GM12878 (cell line): ENCODE results near the gene CFDP1. TPM values are rescaled to one million over a fixed set of nuclear protein-coding genes. Genes with fewer than 3 reads are reported as not detected.
"Not testable (repeated sequence)": the region's sequence is repeated elsewhere in the genome, so short reads cannot be mapped to it uniquely, and the experiment has no call there.

ENCODE experiments used
- ATAC-seq: fragments of 200-7000 bp; cut with Tn5 transposase; 3 replicates; pipeline ENCODE4 v1.9.1; 2020; ENCODE audit warnings: mild to moderate bottlenecking, moderate library complexity
- BruUV-seq: library from RNA; stranded (reverse); fragments of 400-500 nt; replicated peaks from 2 replicates; lab custom pipeline; 2021; lab: Mats Ljungman, UMichigan
- CTCF ChIA-PET: fragments of 300-600 bp; sonication (Branson Sonifier 250); formaldehyde crosslinking; extraction: SDS; loops from one replicate; lab custom pipeline; 2021; ENCODE audit warnings: inconsistent platforms; lab: Yijun Ruan, JAX
- POLR2A ChIA-PET: fragments of 350-600 bp; formaldehyde crosslinking; extraction: SDS; loops from one replicate; lab custom pipeline; 2021; ENCODE audit warnings: inconsistent platforms; lab: Charles Lee
- RAD21 ChIA-PET: fragments of 300-600 bp; sonication (Branson Sonifier 250); formaldehyde crosslinking; loops from one replicate; lab custom pipeline; 2023; ENCODE audit warnings: antibody characterized with exemption; ENCODE audit not compliant: unreplicated experiment; lab: Charles Lee
- SMC1A ChIA-PET: fragments of 300-600 bp; sonication (Branson Sonifier 250); formaldehyde crosslinking; loops from one replicate; lab custom pipeline; 2023; ENCODE audit not compliant: unreplicated experiment, uncharacterized antibody; lab: Charles Lee
- DNase-seq: peaks from one replicate; pipeline ENCODE4 v3.0.0-alpha.2; 2011; ENCODE audit warnings: low read depth, low spot score
- FAIRE-seq: peaks from 3 replicates; lab custom pipeline; 2011; peaks lifted over from hg19 to GRCh38; lab: Jason Lieb, UNC
- H2AFZ ChIP-seq: 2 replicates; pipeline ENCODE4 v1.6.0; 2011; ENCODE audit warnings: low read depth, low read length, control low read depth; ENCODE audit not compliant: control insufficient read depth
- H3K27ac ChIP-seq: 2 replicates; pipeline ENCODE4 v1.5.1; 2011; ENCODE audit warnings: control low read depth; ENCODE audit not compliant: control insufficient read depth, insufficient read depth
- H3K27me3 ChIP-seq, 2 experiments: replicated peaks in 1 of 2; 2 replicates each; pipeline versions ENCODE4 v1.6.0 to v1.6.1; 2011; ENCODE audit warnings: low read length in 1 of 2; ENCODE audit not compliant: control insufficient read depth in 2 of 2, insufficient read depth in 2 of 2
- H3K36me3 ChIP-seq, 2 experiments: 2 replicates each; pipeline ENCODE4 v1.5.1; 2011; ENCODE audit warnings: low read length in 1 of 2; ENCODE audit not compliant: control insufficient read depth in 2 of 2, insufficient read depth in 2 of 2
- H3K4me1 ChIP-seq: 2 replicates; pipeline ENCODE4 v1.6.1; 2011; ENCODE audit warnings: mild to moderate bottlenecking, low read length, moderate library complexity, mixed read lengths; ENCODE audit not compliant: control insufficient read depth, insufficient read depth
- H3K4me2 ChIP-seq: 2 replicates; pipeline ENCODE4 v1.6.0; 2011; ENCODE audit warnings: control low read depth; ENCODE audit not compliant: control insufficient read depth, insufficient read depth
- H3K4me3 ChIP-seq: fragments of 200-600 bp; sonication (generic); 2 replicates; pipeline ENCODE4 v1.5.1; 2016
- H3K79me2 ChIP-seq: 2 replicates; pipeline ENCODE4 v1.6.0; 2011; ENCODE audit warnings: low read length; ENCODE audit not compliant: control insufficient read depth, insufficient read depth
- H3K9ac ChIP-seq: 2 replicates; pipeline ENCODE4 v1.8.0; 2011; ENCODE audit warnings: low read length, control low read depth, mixed read lengths; ENCODE audit not compliant: control insufficient read depth, insufficient read depth
- H3K9me3 ChIP-seq: replicated peaks from 3 replicates; pipeline ENCODE4 v1.5.1; 2011; ENCODE audit warnings: mild to moderate bottlenecking, low read length; ENCODE audit not compliant: control insufficient read depth, insufficient read depth
- H4K20me1 ChIP-seq: 2 replicates; pipeline ENCODE4 v1.6.0; 2011; ENCODE audit not compliant: control insufficient read depth, insufficient read depth
- ASH2L ChIP-seq: fragments of 300-600, 200-600 bp; sonication (generic); IDR thresholded peaks from 2 replicates; pipeline ENCODE4 v1.6.1; 2017; ENCODE audit warnings: low read depth, mild to moderate bottlenecking, borderline replicate concordance
- ATF7 ChIP-seq: fragments of 450-650 bp; IDR thresholded peaks from 2 replicates; pipeline ENCODE4 v1.6.1; 2016; ENCODE audit warnings: low read depth, mild to moderate bottlenecking
- NFXL1 ChIP-seq: fragments of 450-650 bp; IDR thresholded peaks from 2 replicates; pipeline ENCODE4 v1.6.1; 2017; ENCODE audit warnings: antibody characterized with exemption, mild to moderate bottlenecking, borderline replicate concordance
- NR2F1 ChIP-seq: fragments of 450-650 bp; conservative IDR thresholded peaks from 2 replicates; pipeline ENCODE4 v1.6.1; 2017; ENCODE audit warnings: mild to moderate bottlenecking
- RAD51 ChIP-seq: fragments of 450-650 bp; IDR thresholded peaks from 2 replicates; pipeline ENCODE4 v1.6.1; 2016; ENCODE audit warnings: moderate library complexity, mild to moderate bottlenecking, inconsistent platforms
- RCOR1 ChIP-seq: conservative IDR thresholded peaks from 2 replicates; pipeline ENCODE4 v1.6.1; 2012; ENCODE audit warnings: low read depth, low read length, improper control_type of control experiment
- RUNX3 ChIP-seq: IDR thresholded peaks from 2 replicates; pipeline ENCODE4 v1.6.1; 2012; ENCODE audit warnings: low read length, inconsistent platforms
- TCF3 ChIP-seq: IDR thresholded peaks from 2 replicates; pipeline ENCODE4 v1.6.1; 2012; ENCODE audit warnings: low read depth, mild to moderate bottlenecking, low read length, borderline replicate concordance; ENCODE audit not compliant: insufficient read depth
- whole genome bisulfite sequencing: methylation state at CpG from one replicate; pipeline ENCODE4 v1.1.6; 2016; ENCODE audit warnings: low lambda C conversion rate; ENCODE audit not compliant: insufficient replicate concordance, insufficient coverage; ENCODE audit errors: missing lambda C conversion rate; 5-methylcytosine and 5-hydroxymethylcytosine counted together
- in situ Hi-C: fragments of 300-500 bp; cut with MboI; formaldehyde crosslinking; loops from 9 replicates; pipeline ENCODE4 v1.14.3; 2018; ENCODE audit warnings: mixed read lengths
- intact Hi-C: fragments of 100-400 bp; cut with micrococcal nuclease; formaldehyde crosslinking; loops from one replicate; pipeline ENCODE4 v1.14.2; 2022; ENCODE audit not compliant: unreplicated experiment
- polyA plus RNA-seq, 11 experiments: library from polyadenylated mRNA; depleted of rRNA in 4 of 11; unstranded in 6 of 11; stranded (reverse) in 5 of 11; fragments of >200 nt; fragmentation: Nextera tagmentation in 4 of 11; fragmentation: Illumina TruSeq in 1 of 11; extraction: Ambion mirVana in 4 of 11; extraction: Trizol in 1 of 11; gene quantifications; 1 replicate in 1 of 11; 2 replicates in 10 of 11; pipeline versions ENCODE4 v1.2.1 to v1.2.3, GENCODE V29; 2011 to 2016; ENCODE audit warnings: inconsistent platforms in 2 of 11, missing spikeins in 2 of 11, low read depth in 1 of 11
- total RNA-seq, 4 experiments: library from RNA; depleted of rRNA in 3 of 4; stranded (reverse); fragments of >200 nt in 3 of 4; fragmentation: Illumina TruSeq in 1 of 4; extraction: Trizol in 1 of 4; gene quantifications; 2 replicates each; pipeline versions ENCODE4 v1.2.1 to v1.2.3, GENCODE V29; 2013 to 2021
- TF ChIP-seq, protein P1 (sequence below): IDR thresholded peaks from 2 replicates; pipeline ENCODE4 v1.6.1; 2011; ENCODE audit warnings: low read depth, low read length, improper control_type of control experiment, borderline replicate concordance
- TF ChIP-seq, protein P2 (sequence below): fragments of 450-650 bp; IDR thresholded peaks from 2 replicates; pipeline ENCODE4 v1.6.1; 2016; ENCODE audit warnings: mild to moderate bottlenecking

The CFDP1 gene
- total and polyA plus RNA-seq, 10 of the 15 experiments (the other 5 are each of a cell fraction or from before 2014, with no cell fraction given), result 22.3 to 64.8 (median 36.7) TPM

DNA sequence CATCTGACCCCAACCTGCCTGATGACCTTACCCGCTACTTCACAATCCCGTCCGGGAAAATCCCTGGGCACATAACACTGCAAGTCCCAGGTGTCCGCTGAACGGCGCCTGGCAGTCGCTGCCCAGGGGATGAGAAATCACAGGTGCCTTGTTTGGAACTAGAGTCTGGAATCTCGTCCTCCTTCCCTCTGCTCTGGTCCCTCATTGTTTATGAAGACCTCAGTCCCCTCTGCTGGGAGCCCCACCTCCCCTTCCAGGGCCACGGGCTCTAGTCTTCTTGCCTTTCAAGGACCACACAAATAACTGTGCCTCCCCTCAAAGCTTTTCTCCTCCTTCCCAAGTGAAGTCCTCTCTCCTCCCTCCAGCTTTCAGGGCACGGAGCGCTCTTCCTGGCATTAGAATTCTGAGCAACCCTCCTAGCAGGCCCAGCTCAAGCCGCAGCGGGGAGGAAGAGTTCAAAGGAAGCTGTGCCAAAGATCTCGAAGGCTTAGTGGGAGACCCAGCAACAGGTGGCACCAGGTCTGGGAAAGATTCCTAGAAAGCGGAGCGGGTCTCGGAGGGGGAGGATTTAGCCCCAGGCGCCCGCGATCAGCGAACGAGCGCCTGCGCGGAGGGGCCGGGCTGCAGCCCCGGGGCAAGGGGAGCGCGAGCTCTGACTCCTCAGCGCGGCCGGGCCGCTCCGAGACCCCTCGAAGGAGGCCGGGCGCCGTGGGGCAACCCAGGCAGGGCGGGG is 30.3 kb upstream of the CFDP1 start:
- H3K27ac ChIP-seq, result peak overlapping the region; percentile 85
- H3K27me3 ChIP-seq, H3K4me1 ChIP-seq, DNase-seq, H3K36me3 ChIP-seq, H4K20me1 ChIP-seq, H3K9me3 ChIP-seq: not testable (repeated sequence)
- H3K4me2 ChIP-seq, result peak overlapping the region; percentile 82
- ChIA-PET SMC1A (interaction anchor here (0.8 to 1.2 kb wide), 4 partner anchors 23 to 184 kb away, joined by 3 to 7 read pairs (median 3); partner anchors contain the start of genes CFDP1, KARS1 and TERF2IP), RAD21 (interaction anchor here (0.8 to 2.6 kb wide), 6 partner anchors 42 to 264 kb away, joined by 3 to 14 read pairs (median 3); partner anchors contain the start of genes ADAT1, KARS1 and TERF2IP), CTCF (interaction anchor here (0.7 to 4.3 kb wide), 16 partner anchors 8 to 264 kb away, joined by 3 to 34 read pairs (median 4); partner anchors contain the start of gene CFDP1), POLR2A (interaction anchor here (0.6 to 1.3 kb wide), 6 partner anchors 30 to 137 kb away, joined by 3 to 7 read pairs (median 3); partner anchors contain the start of gene CFDP1)
- 1% methylated on average over 39 of the region's 39 CpGs for WGBS
- intact Hi-C loops (loop anchor here (1.0 to 5.0 kb wide), 6 partner anchors 30 to 264 kb away; partner anchors contain the start of genes ADAT1 and CFDP1), in situ Hi-C loops (loop anchor here (10.0 to 25.0 kb wide), 2 partner anchors 161 to 1724 kb away; partner anchors contain the start of genes ADAT1, MON1B and SYCE1L)
- H2AFZ ChIP-seq, result peak overlapping the region; percentile 97
- peak overlapping the region; percentile 89 for H3K4me3 ChIP-seq
- peaks cover 48% of the 10 kb centered on the region for H3K79me2 ChIP-seq
- TSS peak; percentile 65 for BruUV-seq
- peak overlapping the region; percentile 82 for H3K9ac ChIP-seq
- 0 out of 2 replicates have a peak, but pooled peaks have one; percentile 31 for TF ChIP-seq ASH2L
- TF ChIP-seq NR2F1, result 0 out of 2 replicates have a peak, but pooled peaks have one; percentile 0
- FAIRE-seq, result peak; percentile 89
- peak; percentile 40 for ATAC-seq

DNA sequence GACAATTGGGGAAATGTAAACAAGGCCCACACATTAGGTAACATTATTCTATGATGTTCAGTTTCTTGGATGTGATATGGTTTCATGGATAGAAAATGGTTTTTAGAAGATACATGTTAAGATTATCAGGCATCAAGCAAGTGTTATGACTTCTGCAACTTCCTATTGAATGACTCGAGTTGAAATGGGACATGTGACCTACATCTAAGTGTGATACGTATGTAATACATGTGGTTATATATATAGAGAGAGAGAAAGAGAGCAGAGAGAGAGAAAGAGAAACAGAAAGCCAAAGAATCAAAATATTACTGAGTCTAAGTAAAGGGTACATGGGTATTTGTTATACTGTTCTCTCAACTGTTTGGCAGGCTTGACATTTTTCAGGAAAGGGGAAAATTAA is 29.5 kb upstream of the CFDP1 start:
- TF ChIP-seq, protein P1, sequence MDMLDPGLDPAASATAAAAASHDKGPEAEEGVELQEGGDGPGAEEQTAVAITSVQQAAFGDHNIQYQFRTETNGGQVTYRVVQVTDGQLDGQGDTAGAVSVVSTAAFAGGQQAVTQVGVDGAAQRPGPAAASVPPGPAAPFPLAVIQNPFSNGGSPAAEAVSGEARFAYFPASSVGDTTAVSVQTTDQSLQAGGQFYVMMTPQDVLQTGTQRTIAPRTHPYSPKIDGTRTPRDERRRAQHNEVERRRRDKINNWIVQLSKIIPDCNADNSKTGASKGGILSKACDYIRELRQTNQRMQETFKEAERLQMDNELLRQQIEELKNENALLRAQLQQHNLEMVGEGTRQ, result peak; percentile 53; the same call in 1 of the 2 replicates
- TF ChIP-seq, protein P2, sequence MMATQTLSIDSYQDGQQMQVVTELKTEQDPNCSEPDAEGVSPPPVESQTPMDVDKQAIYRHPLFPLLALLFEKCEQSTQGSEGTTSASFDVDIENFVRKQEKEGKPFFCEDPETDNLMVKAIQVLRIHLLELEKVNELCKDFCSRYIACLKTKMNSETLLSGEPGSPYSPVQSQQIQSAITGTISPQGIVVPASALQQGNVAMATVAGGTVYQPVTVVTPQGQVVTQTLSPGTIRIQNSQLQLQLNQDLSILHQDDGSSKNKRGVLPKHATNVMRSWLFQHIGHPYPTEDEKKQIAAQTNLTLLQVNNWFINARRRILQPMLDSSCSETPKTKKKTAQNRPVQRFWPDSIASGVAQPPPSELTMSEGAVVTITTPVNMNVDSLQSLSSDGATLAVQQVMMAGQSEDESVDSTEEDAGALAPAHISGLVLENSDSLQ, result peak; percentile 46; the same call in 1 of the 2 replicates
- no peak for TF ChIP-seq RCOR1
- peak; percentile 52 for TF ChIP-seq ATF7
- TF ChIP-seq NFXL1, result no peak
- no peak for TF ChIP-seq TCF3
- TF ChIP-seq RUNX3, result peak; percentile 37; the same call in 1 of the 2 replicates
- TF ChIP-seq RAD51, result peak; percentile 91
- TF ChIP-seq, all 136 proteins: peak for 5

More for the DNA sequence above, 29.5 kb upstream of the CFDP1 start:
- ChIA-PET POLR2A (interaction anchor here (1.0 kb wide), 1 partner anchor 29 kb away, joined by 4 read pairs; the partner anchor contains the start of gene CFDP1), CTCF (interaction anchor here (1.0 to 4.3 kb wide), 2 partner anchors 30 to 264 kb away, joined by 3 to 34 read pairs; partner anchors contain the start of gene CFDP1), RAD21 (no interaction called here), SMC1A (interaction anchor here (1.2 kb wide), 1 partner anchor 29 kb away, joined by 7 read pairs; the partner anchor contains the start of gene CFDP1)
- intact Hi-C loops (loop anchor here (5.0 kb wide), 2 partner anchors 41 to 89 kb away; no protein-coding TSS in a partner anchor), in situ Hi-C loops (loop anchor here (10.0 to 25.0 kb wide), 2 partner anchors 162 to 1724 kb away; partner anchors contain the start of genes ADAT1, MON1B and SYCE1L)
- Histone ChIP-seq H3K4me1 (peaks cover 6% of the 10 kb centered on the region), H3K9ac (peak overlapping the region; percentile 82), H3K9me3 (no peaks in the 10 kb centered on the region), H3K27me3 (no peaks in the 10 kb centered on the region), H2AFZ (no peak overlapping the region), H4K20me1 (no peaks in the 10 kb centered on the region), H3K27ac (peak overlapping the region; percentile 85), H3K4me2 (peak overlapping the region; percentile 82), H3K79me2 (peaks cover 53% of the 10 kb centered on the region), H3K4me3 (peak overlapping the region; percentile 89), H3K36me3 (peaks cover 0 to 2% of the 10 kb centered on the region in 2 experiments; a peak in 2 of 4 replicates)
- peak; percentile 34 for ATAC-seq
- no peak for DNase-seq
- BruUV-seq, result no TSS peak
- peak; percentile 78 for FAIRE-seq
- WGBS, result 0% methylated on average over 2 of the region's 2 CpGs
